HEK293 (cell line): ENCODE results near the gene LTBP1.

Source experiments
- CTCF ChIA-PET: fragments of 350-600 bp; formaldehyde crosslinking; extraction: SDS; loops from one replicate; lab custom pipeline; 2021; ENCODE audit warnings: antibody characterized with exemption; lab: Yijun Ruan, JAX
- POLR2A ChIA-PET: fragments of 300-600 bp; formaldehyde crosslinking; extraction: SDS; loops from one replicate; lab custom pipeline; 2020; ENCODE audit warnings: antibody characterized with exemption, inconsistent platforms; lab: Yijun Ruan, JAX
- H3K27ac ChIP-seq: fragments of 200-500 bp; sonication (Bioruptor generic); 2 replicates; pipeline ENCODE4 v1.5.1; 2014; ENCODE audit warnings: low read depth, low read length, control low read depth, inconsistent platforms; ENCODE audit errors: extremely low read depth
- H3K36me3 ChIP-seq, 2 experiments: fragments of 200-500 bp in 1 of 2; sonication (Bioruptor generic) in 1 of 2; 1 replicate in 1 of 2; 2 replicates in 1 of 2; pipeline ENCODE4 v1.5.1; 2014 to 2017; ENCODE audit warnings: inconsistent platforms in 2 of 2, low read length in 2 of 2; ENCODE audit not compliant: control insufficient read depth in 2 of 2, insufficient read depth in 1 of 2
- H3K4me1 ChIP-seq: fragments of 200-500 bp; sonication (Bioruptor generic); 2 replicates; pipeline ENCODE4 v1.5.1; 2014; ENCODE audit warnings: mild to moderate bottlenecking, low read length, inconsistent platforms; ENCODE audit not compliant: control insufficient read depth, insufficient read depth
- H3K4me3 ChIP-seq: 2 replicates; pipeline ENCODE4 v1.5.1; 2011; ENCODE audit warnings: low read depth, mild to moderate bottlenecking, control low read depth, low read length, moderate library complexity
- H3K9me3 ChIP-seq: fragments of 200-500 bp; sonication (Bioruptor generic); 2 replicates; pipeline ENCODE4 v1.5.1; 2014; ENCODE audit warnings: low read depth, low read length, inconsistent platforms; ENCODE audit not compliant: control insufficient read depth, insufficient read depth
- EGR2 ChIP-seq: fragments of 450-650 bp; formaldehyde crosslinking; IDR thresholded peaks from 2 replicates; pipeline ENCODE4 v1.5.1; 2016; ENCODE audit warnings: low read depth, missing biosample characterization, missing genetic modification characterization
- KLF1 ChIP-seq: fragments of 450-650 bp; formaldehyde crosslinking; IDR thresholded peaks from 2 replicates; pipeline ENCODE4 v1.5.1; 2016; ENCODE audit warnings: missing biosample characterization, missing genetic modification characterization
- OVOL3 ChIP-seq: fragments of 450-650 bp; formaldehyde crosslinking; IDR thresholded peaks from 2 replicates; pipeline ENCODE4 v1.5.1; 2016; ENCODE audit warnings: missing biosample characterization, missing genetic modification characterization
- ZFP3 ChIP-seq: fragments of 450-650 bp; formaldehyde crosslinking; IDR thresholded peaks from 2 replicates; pipeline ENCODE4 v1.5.1; 2016; ENCODE audit warnings: low read depth, missing biosample characterization, missing genetic modification characterization
- ZNF214 ChIP-seq: fragments of 450-650 bp; formaldehyde crosslinking; IDR thresholded peaks from 2 replicates; pipeline ENCODE4 v1.5.1; 2017; ENCODE audit warnings: missing biosample characterization, mild to moderate bottlenecking, missing genetic modification characterization, borderline replicate concordance
- ZNF24 ChIP-seq: fragments of 450-650 bp; formaldehyde crosslinking; IDR thresholded peaks from 2 replicates; pipeline ENCODE4 v1.5.1; 2016; ENCODE audit warnings: missing biosample characterization, missing genetic modification characterization
- ZNF292 ChIP-seq: fragments of 450-650 bp; formaldehyde crosslinking; IDR thresholded peaks from 2 replicates; pipeline ENCODE4 v1.5.1; 2016; ENCODE audit warnings: low read depth, missing biosample characterization, missing genetic modification characterization, borderline replicate concordance
- ZNF391 ChIP-seq: fragments of 450-650 bp; formaldehyde crosslinking; IDR thresholded peaks from 2 replicates; pipeline ENCODE4 v1.5.1; 2016; ENCODE audit warnings: low read depth, missing biosample characterization, missing genetic modification characterization, borderline replicate concordance
- ZNF416 ChIP-seq: fragments of 450-650 bp; formaldehyde crosslinking; IDR thresholded peaks from 2 replicates; pipeline ENCODE4 v1.5.1; 2016; ENCODE audit warnings: missing biosample characterization, missing genetic modification characterization
- ZNF558 ChIP-seq: fragments of 450-650 bp; formaldehyde crosslinking; IDR thresholded peaks from 2 replicates; pipeline ENCODE4 v1.5.1; 2016; ENCODE audit warnings: missing biosample characterization, missing genetic modification characterization
- ZNF610 ChIP-seq: fragments of 450-650 bp; formaldehyde crosslinking; IDR thresholded peaks from 2 replicates; pipeline ENCODE4 v1.5.1; 2016; ENCODE audit warnings: missing biosample characterization, missing genetic modification characterization, borderline replicate concordance
- ZNF707 ChIP-seq: fragments of 450-650 bp; formaldehyde crosslinking; IDR thresholded peaks from 2 replicates; pipeline ENCODE4 v1.5.1; 2016; ENCODE audit warnings: missing biosample characterization, missing genetic modification characterization
- ZNF747 ChIP-seq: fragments of 450-650 bp; formaldehyde crosslinking; IDR thresholded peaks from 2 replicates; pipeline ENCODE4 v1.5.1; 2016; ENCODE audit warnings: missing biosample characterization, missing genetic modification characterization
- ZNF837 ChIP-seq: fragments of 450-650 bp; formaldehyde crosslinking; IDR thresholded peaks from 2 replicates; pipeline ENCODE4 v1.5.1; 2016; ENCODE audit warnings: missing biosample characterization, missing genetic modification characterization
- TF ChIP-seq, protein P1 (sequence below): fragments of 450-650 bp; formaldehyde crosslinking; IDR thresholded peaks from 2 replicates; pipeline ENCODE4 v1.5.1; 2016; ENCODE audit warnings: missing biosample characterization, missing genetic modification characterization
- TF ChIP-seq, protein P2 (sequence below): fragments of 450-650 bp; formaldehyde crosslinking; IDR thresholded peaks from 2 replicates; pipeline ENCODE4 v1.5.1; 2016; ENCODE audit warnings: missing biosample characterization, missing genetic modification characterization
- TF ChIP-seq, protein P3 (sequence below): fragments of 450-650 bp; IDR thresholded peaks from 2 replicates; pipeline ENCODE4 v1.5.1; 2018; ENCODE audit warnings: missing biosample characterization, missing genetic modification characterization
- TF ChIP-seq, protein P4 (sequence below): fragments of 450-650 bp; formaldehyde crosslinking; IDR thresholded peaks from 2 replicates; pipeline ENCODE4 v1.5.1; 2016; ENCODE audit warnings: missing biosample characterization, missing genetic modification characterization

Gene LTBP1

DNA sequence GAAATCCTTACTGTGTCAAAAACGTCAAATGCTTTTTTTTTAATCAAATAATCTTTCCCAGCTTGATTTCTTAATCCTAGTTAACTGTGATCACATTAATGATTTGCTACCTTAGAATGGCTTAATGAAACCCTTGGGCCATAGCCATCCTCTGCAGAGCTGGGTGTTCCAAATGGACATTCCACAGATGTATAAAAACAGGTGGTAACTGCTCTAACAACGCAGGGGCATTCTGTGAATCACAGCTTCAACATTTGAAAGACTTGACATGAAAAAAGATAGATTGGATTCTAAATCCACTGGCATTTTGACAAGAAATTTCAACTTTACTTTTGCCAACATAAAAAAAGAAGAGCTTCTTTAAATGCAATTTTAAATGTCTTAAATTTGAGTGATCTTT is 459.9 kb downstream of the LTBP1 start (continued):
- no peak for TF ChIP-seq ZNF558 (tag by site-specific recombination)
- TF ChIP-seq, protein P1, sequence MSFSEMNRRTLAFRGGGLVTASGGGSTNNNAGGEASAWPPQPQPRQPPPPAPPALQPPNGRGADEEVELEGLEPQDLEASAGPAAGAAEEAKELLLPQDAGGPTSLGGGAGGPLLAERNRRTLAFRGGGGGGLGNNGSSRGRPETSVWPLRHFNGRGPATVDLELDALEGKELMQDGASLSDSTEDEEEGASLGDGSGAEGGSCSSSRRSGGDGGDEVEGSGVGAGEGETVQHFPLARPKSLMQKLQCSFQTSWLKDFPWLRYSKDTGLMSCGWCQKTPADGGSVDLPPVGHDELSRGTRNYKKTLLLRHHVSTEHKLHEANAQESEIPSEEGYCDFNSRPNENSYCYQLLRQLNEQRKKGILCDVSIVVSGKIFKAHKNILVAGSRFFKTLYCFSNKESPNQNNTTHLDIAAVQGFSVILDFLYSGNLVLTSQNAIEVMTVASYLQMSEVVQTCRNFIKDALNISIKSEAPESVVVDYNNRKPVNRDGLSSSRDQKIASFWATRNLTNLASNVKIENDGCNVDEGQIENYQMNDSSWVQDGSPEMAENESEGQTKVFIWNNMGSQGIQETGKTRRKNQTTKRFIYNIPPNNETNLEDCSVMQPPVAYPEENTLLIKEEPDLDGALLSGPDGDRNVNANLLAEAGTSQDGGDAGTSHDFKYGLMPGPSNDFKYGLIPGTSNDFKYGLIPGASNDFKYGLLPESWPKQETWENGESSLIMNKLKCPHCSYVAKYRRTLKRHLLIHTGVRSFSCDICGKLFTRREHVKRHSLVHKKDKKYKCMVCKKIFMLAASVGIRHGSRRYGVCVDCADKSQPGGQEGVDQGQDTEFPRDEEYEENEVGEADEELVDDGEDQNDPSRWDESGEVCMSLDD (tag by site-specific recombination): no peak
- TF ChIP-seq, all 188 proteins: peak for 0

DNA sequence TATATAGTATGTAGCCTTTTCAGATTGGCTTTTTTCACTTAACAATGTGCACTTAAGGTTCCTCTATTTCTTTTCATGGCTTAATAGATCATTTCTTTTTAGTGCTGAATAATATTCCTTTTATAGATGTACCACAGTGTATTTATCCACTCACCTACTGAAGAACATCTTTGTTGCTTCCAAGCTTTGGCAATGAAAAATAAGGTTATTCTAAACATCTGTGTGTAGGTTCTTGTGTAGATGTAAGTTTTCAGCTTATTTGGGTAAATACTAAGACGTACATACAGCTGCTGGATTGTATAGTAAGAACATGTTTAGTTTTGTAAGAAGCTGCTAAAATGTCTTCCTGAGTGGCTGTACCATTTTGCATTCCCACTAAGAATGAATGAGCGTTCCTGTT is 461.4 kb downstream of the LTBP1 start:
- TF ChIP-seq ZNF416 (tag by site-specific recombination): no peak
- TF ChIP-seq ZNF707: no peak
- TF ChIP-seq, protein P2, sequence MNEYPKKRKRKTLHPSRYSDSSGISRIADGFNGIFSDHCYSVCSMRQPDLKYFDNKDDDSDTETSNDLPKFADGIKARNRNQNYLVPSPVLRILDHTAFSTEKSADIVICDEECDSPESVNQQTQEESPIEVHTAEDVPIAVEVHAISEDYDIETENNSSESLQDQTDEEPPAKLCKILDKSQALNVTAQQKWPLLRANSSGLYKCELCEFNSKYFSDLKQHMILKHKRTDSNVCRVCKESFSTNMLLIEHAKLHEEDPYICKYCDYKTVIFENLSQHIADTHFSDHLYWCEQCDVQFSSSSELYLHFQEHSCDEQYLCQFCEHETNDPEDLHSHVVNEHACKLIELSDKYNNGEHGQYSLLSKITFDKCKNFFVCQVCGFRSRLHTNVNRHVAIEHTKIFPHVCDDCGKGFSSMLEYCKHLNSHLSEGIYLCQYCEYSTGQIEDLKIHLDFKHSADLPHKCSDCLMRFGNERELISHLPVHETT (tag by site-specific recombination): no peak
- TF ChIP-seq ZNF214 (tag by site-specific recombination): no peak
- TF ChIP-seq, all 188 proteins: peak for 0
- no peak overlapping the region for H3K4me3 ChIP-seq
- ChIA-PET CTCF (interaction anchor here (0.7 to 2.7 kb wide), 2 partner anchors 12 to 299 kb away, joined by 3 to 24 read pairs; no protein-coding TSS in a partner anchor), POLR2A (no interaction called here)
- H3K4me1 ChIP-seq: 0 out of 2 replicates have a peak, but pooled peaks cover 6% of the 10 kb centered on the region
- H3K27ac ChIP-seq: no peak overlapping the region
- no peaks in the 10 kb centered on the region for H3K9me3 ChIP-seq
- no peaks in the 10 kb centered on the region for H3K36me3 ChIP-seq

DNA sequence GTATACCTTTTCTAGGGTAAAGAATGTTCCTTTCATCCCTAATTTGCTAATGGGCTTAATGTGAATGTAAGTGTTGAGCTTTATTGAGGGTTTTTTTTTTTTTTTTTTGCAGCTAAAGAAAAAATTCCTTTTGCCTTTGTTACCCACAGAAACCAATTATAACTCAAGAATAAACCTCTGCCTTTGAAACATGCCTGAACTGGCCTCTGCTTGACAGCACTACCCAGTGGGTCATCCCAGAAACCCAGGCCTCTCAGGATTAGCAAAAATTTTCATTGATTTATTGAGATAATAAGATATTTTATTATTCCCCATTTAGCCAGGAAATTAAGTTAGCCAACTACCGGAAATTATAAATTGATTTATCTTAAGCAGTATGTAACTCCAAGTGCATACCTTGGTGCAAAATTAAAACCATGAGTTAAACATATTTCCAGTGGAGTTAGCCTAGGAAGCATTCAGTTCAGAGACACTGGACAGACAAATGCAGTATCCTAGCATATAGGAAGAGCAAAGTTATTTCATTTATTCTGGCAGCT is 462.7 kb downstream of the LTBP1 start:
- H3K36me3 ChIP-seq: no peaks in the 10 kb centered on the region
- ChIA-PET POLR2A (interaction anchor here (0.7 kb wide), 1 partner anchor 190 kb away, joined by 3 read pairs; no protein-coding TSS in a partner anchor), CTCF (interaction anchor here (0.6 to 0.7 kb wide), 2 partner anchors 65 to 195 kb away, joined by 3 read pairs; no protein-coding TSS in a partner anchor)
- H3K4me1 ChIP-seq: 0 out of 2 replicates have a peak, but pooled peaks cover 6% of the 10 kb centered on the region
- no peak overlapping the region for H3K27ac ChIP-seq
- no peak overlapping the region for H3K4me3 ChIP-seq
- no peak for TF ChIP-seq ZNF747 (tag by site-specific recombination)
- no peak for TF ChIP-seq ZNF610 (tag by site-specific recombination)
- no peak for TF ChIP-seq KLF1
- no peak for TF ChIP-seq ZNF837 (tag by site-specific recombination)
- no peak for TF ChIP-seq ZNF292 (tag by site-specific recombination)
- TF ChIP-seq, protein P1 (tag by site-specific recombination): no peak
- no peak for TF ChIP-seq ZFP3
- TF ChIP-seq, protein P3, sequence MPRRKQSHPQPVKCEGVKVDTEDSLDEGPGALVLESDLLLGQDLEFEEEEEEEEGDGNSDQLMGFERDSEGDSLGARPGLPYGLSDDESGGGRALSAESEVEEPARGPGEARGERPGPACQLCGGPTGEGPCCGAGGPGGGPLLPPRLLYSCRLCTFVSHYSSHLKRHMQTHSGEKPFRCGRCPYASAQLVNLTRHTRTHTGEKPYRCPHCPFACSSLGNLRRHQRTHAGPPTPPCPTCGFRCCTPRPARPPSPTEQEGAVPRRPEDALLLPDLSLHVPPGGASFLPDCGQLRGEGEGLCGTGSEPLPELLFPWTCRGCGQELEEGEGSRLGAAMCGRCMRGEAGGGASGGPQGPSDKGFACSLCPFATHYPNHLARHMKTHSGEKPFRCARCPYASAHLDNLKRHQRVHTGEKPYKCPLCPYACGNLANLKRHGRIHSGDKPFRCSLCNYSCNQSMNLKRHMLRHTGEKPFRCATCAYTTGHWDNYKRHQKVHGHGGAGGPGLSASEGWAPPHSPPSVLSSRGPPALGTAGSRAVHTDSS (tag by site-specific recombination): no peak
- no peak for TF ChIP-seq ZNF24
- TF ChIP-seq OVOL3 (tag by site-specific recombination): no peak
- TF ChIP-seq EGR2 (tag by site-specific recombination): no peak
- no peak for TF ChIP-seq ZNF391 (tag by site-specific recombination)
- TF ChIP-seq, protein P4, sequence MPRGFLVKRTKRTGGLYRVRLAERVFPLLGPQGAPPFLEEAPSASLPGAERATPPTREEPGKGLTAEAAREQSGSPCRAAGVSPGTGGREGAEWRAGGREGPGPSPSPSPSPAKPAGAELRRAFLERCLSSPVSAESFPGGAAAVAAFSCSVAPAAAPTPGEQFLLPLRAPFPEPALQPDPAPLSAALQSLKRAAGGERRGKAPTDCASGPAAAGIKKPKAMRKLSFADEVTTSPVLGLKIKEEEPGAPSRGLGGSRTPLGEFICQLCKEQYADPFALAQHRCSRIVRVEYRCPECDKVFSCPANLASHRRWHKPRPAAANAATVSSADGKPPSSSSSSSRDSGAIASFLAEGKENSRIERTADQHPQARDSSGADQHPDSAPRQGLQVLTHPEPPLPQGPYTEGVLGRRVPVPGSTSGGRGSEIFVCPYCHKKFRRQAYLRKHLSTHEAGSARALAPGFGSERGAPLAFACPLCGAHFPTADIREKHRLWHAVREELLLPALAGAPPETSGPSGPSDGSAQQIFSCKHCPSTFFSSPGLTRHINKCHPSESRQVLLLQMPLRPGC (tag by site-specific recombination): no peak
- TF ChIP-seq, all 188 proteins: peak for 0
- no peaks in the 10 kb centered on the region for H3K9me3 ChIP-seq
